Measurements from ENCODE around the gene NKTR.

Gene NKTR

GRCh38 chr3:42683875-42684598, 83.6 kb downstream of the NKTR start:
- no peak for DNase-seq

GRCh38 chr3:42684632-42685362, 84.3 kb downstream of the NKTR start:
- no peak for DNase-seq

GRCh38 chr3:42685363-42685881, 84.9 kb downstream of the NKTR start, which contains the start of gene KLHL40:
Gene KLHL40, plus strand, starts transcription at chr3:42685537. Its CDS starts 82 bp downstream, at chr3:42685619.
- no peak for DNase-seq

- DNase-seq: no peak
Observed at GRCh38 chr3:42685891-42686820, 85.7 kb downstream of the NKTR start.

- DNase-seq: no peak
Observed at GRCh38 chr3:42686832-42687650, 86.6 kb downstream of the NKTR start.

GRCh38 chr3:42688016-42688415, 87.5 kb downstream of the NKTR start:
- DNase-seq: no peak

- no peak for DNase-seq
Observed at GRCh38 chr3:42688487-42689420, 88.3 kb downstream of the NKTR start.

GRCh38 chr3:42689421-42690014, 89.0 kb downstream of the NKTR start:
- no peak for DNase-seq

GRCh38 chr3:42690191-42690590, 89.7 kb downstream of the NKTR start:
- no peak for DNase-seq

GRCh38 chr3:42690766-42691680, 90.5 kb downstream of the NKTR start:
- no peak for DNase-seq

GRCh38 chr3:42691816-42692666, 91.6 kb downstream of the NKTR start:
- DNase-seq: no peak

GRCh38 chr3:42692667-42693529, 92.4 kb downstream of the NKTR start:
- DNase-seq: no peak

- no peak for DNase-seq
Observed at GRCh38 chr3:42693530-42693930, 93.0 kb downstream of the NKTR start.

- DNase-seq: no peak
Observed at GRCh38 chr3:42694366-42694765, 93.9 kb downstream of the NKTR start.

GRCh38 chr3:42696356-42697288, 96.1 kb downstream of the NKTR start:
- DNase-seq: no peak

Measured in CD4-positive, alpha-beta T cell treated with Interleukin-12 subunit alpha and Interleukin-12 subunit beta, for 1 hour (primary cell).